PC-9 (cell line): ENCODE data around the gene PCP4.

Source experiments
- EZH2 ChIP-seq: fragments of 200-600 bp; sonication (generic); IDR thresholded peaks from 2 replicates; pipeline ENCODE4 v1.8.0; 2017; ENCODE audit warnings: antibody characterized with exemption, low read depth
- TF ChIP-seq, protein P1 (sequence below): fragments of 200-600 bp; sonication (generic); conservative IDR thresholded peaks from 2 replicates; pipeline ENCODE4 v1.6.1; 2017; ENCODE audit warnings: mixed run types, antibody characterized with exemption, mild to moderate bottlenecking, moderate library complexity

DNA sequence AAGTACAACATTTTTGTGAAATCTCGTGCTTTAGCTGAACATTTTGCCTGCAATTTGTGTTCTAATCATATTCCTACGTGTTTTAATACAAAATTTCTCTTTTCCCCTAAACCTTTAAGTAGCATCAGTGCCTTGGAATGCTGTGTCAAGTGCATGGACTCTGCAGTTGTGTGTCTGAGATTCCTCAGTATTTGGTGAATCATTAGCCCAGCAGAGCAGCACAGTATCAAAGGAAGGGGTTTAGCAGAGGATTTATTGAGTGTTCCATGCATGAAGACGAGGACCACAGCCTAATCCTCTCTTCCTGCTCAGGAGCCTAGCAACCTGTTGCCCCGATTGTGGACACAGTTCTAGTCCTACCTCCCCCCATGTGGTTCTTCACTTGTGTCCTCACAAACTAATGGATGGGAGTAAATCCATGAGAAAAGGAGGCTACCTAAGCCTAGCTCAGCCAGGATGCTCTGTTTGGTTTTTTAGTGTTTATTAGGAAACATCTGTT is 29.3 kb upstream of the PCP4 start:
- TF ChIP-seq, protein P1, sequence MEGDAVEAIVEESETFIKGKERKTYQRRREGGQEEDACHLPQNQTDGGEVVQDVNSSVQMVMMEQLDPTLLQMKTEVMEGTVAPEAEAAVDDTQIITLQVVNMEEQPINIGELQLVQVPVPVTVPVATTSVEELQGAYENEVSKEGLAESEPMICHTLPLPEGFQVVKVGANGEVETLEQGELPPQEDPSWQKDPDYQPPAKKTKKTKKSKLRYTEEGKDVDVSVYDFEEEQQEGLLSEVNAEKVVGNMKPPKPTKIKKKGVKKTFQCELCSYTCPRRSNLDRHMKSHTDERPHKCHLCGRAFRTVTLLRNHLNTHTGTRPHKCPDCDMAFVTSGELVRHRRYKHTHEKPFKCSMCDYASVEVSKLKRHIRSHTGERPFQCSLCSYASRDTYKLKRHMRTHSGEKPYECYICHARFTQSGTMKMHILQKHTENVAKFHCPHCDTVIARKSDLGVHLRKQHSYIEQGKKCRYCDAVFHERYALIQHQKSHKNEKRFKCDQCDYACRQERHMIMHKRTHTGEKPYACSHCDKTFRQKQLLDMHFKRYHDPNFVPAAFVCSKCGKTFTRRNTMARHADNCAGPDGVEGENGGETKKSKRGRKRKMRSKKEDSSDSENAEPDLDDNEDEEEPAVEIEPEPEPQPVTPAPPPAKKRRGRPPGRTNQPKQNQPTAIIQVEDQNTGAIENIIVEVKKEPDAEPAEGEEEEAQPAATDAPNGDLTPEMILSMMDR: no peak
- TF ChIP-seq EZH2: no peak
